SK-N-SH treated with all-trans-retinoic acid at 6 μM for 48 hours (cell line): ENCODE measurements around the gene CYBA.

Source experiments
- ESRRG ChIP-seq: fragments of 250-450 bp; sonication (Bioruptor Pico); IDR thresholded peaks from 2 replicates; pipeline ENCODE4 v1.6.1; 2021; ENCODE audit warnings: mild to moderate bottlenecking
- ZFP30 ChIP-seq: fragments of 450-650 bp; formaldehyde crosslinking; IDR thresholded peaks from 2 replicates; pipeline ENCODE4 v1.5.0; 2022; ENCODE audit warnings: mild to moderate bottlenecking, moderate library complexity
- TF ChIP-seq, protein P1 (sequence below): fragments of 250-450 bp; sonication (Bioruptor Pico); IDR thresholded peaks from 2 replicates; pipeline ENCODE4 v1.5.0; 2020; ENCODE audit warnings: mild to moderate bottlenecking, moderate library complexity

- TF ChIP-seq ESRRG (CRISPR knock-in tag) = no peak
- TF ChIP-seq, protein P1, sequence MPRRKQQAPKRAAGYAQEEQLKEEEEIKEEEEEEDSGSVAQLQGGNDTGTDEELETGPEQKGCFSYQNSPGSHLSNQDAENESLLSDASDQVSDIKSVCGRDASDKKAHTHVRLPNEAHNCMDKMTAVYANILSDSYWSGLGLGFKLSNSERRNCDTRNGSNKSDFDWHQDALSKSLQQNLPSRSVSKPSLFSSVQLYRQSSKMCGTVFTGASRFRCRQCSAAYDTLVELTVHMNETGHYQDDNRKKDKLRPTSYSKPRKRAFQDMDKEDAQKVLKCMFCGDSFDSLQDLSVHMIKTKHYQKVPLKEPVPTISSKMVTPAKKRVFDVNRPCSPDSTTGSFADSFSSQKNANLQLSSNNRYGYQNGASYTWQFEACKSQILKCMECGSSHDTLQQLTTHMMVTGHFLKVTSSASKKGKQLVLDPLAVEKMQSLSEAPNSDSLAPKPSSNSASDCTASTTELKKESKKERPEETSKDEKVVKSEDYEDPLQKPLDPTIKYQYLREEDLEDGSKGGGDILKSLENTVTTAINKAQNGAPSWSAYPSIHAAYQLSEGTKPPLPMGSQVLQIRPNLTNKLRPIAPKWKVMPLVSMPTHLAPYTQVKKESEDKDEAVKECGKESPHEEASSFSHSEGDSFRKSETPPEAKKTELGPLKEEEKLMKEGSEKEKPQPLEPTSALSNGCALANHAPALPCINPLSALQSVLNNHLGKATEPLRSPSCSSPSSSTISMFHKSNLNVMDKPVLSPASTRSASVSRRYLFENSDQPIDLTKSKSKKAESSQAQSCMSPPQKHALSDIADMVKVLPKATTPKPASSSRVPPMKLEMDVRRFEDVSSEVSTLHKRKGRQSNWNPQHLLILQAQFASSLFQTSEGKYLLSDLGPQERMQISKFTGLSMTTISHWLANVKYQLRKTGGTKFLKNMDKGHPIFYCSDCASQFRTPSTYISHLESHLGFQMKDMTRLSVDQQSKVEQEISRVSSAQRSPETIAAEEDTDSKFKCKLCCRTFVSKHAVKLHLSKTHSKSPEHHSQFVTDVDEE = no peak
- TF ChIP-seq ZFP30 (CRISPR knock-in tag) = no peak
Measured at GRCh38 chr16:88627531-88628411, 23.1 kb downstream of the CYBA start.
